HT-29 (cell line): Measurements from ENCODE around the gene SNRPA1. TPM values are rescaled to one million over a fixed set of nuclear protein-coding genes. Genes with fewer than 3 reads are reported as not detected.

Experiments used
- DNase-seq: peaks from one replicate; pipeline ENCODE4 v3.0.0-alpha.2; 2015; ENCODE audit warnings: low spot score
- total RNA-seq: library from RNA; depleted of rRNA; stranded (reverse); fragments of >200 nt; shearing (Covaris generic); gene quantifications from 2 replicates; pipeline ENCODE4 v1.2.3, GENCODE V29; 2014; rRNA removed

SNRPA1 gene
- total RNA-seq, 1 experiment from 2014 or later, result 63.0 TPM

- no peak for DNase-seq
These were observed 50.8 kb downstream of the SNRPA1 start for GRCh38 chr15:101244036-101244781.

- no peak for DNase-seq
These were observed 51.6 kb downstream of the SNRPA1 start for GRCh38 chr15:101243420-101243819.

GRCh38 chr15:101242999-101243336 lies 52.1 kb downstream of the SNRPA1 start:
- no peak for DNase-seq

GRCh38 chr15:101242160-101242998 lies 52.7 kb downstream of the SNRPA1 start:
- DNase-seq, result no peak

- no peak for DNase-seq
These were observed 54.7 kb downstream of the SNRPA1 start for GRCh38 chr15:101240358-101240757.

- DNase-seq, result no peak
These were observed 55.3 kb downstream of the SNRPA1 start for GRCh38 chr15:101239724-101240136.

- no peak for DNase-seq
These were observed 57.8 kb downstream of the SNRPA1 start for GRCh38 chr15:101237251-101237650.

- DNase-seq, result no peak
These were observed 61.3 kb downstream of the SNRPA1 start for GRCh38 chr15:101233651-101234280.

- DNase-seq, result no peak
These were observed 62.4 kb downstream of the SNRPA1 start for GRCh38 chr15:101232677-101233076.

Other genes starting within 250 kb of the SNRPA1 start
- gene CHSY1, start 43.2 kb downstream of the SNRPA1 start, total RNA-seq, result 6.9 and 7.4 TPM in 2 replicates
- gene SELENOS, start 17.8 kb downstream of the SNRPA1 start, total RNA-seq, result 56.6 and 67.1 TPM in 2 replicates
- 79.8 and 81.0 TPM in 2 replicates for gene PCSK6, start 194.5 kb upstream of the SNRPA1 start, total RNA-seq